B cell (primary cell): ENCODE data around the gene ICAM1. TPM values are rescaled to one million over a fixed set of nuclear protein-coding genes. Genes with fewer than 3 reads are reported as not detected.

Experiments used
- ATAC-seq: fragments of 200-7000 bp; cut with Tn5 transposase; one replicate; pipeline ENCODE4 v1.10.0; 2021; ENCODE audit warnings: low read depth, mild to moderate bottlenecking, moderate number of reproducible peaks, moderate library complexity
- CTCF ChIA-PET: fragments of 350-600 bp; sonication (Branson Sonifier 250); formaldehyde crosslinking; loops from one replicate; lab custom pipeline; 2021; ENCODE audit warnings: antibody characterized with exemption, inconsistent platforms; lab: Charles Lee
- POLR2A ChIA-PET: fragments of 350-600 bp; sonication (Branson Sonifier 250); formaldehyde crosslinking; loops from one replicate; lab custom pipeline; 2021; ENCODE audit warnings: antibody characterized with exemption; lab: Charles Lee
- DNase-seq: peaks from one replicate; pipeline ENCODE4 v3.0.0; 2013
- H2AFZ ChIP-seq: 2 replicates; pipeline ENCODE4 v1.6.1; 2012; ENCODE audit warnings: mild to moderate bottlenecking, low read depth, low read length; ENCODE audit not compliant: insufficient read depth, poor library complexity, severe bottlenecking
- H3K27ac ChIP-seq, 2 donors: 1 replicate in 1 of 2; 2 replicates in 1 of 2; pipeline ENCODE4 v1.5.1; 2012 to 2013; ENCODE audit warnings: low read length in 2 of 2, mild to moderate bottlenecking in 2 of 2, moderate library complexity in 1 of 2
- H3K27me3 ChIP-seq, 4 experiments: fragments of 200-600 bp in 1 of 4; sonication (generic) in 1 of 4; replicated peaks in 1 of 4; 1 replicate in 2 of 4; 2 replicates in 2 of 4; pipeline versions ENCODE4 v1.6.1 to v1.7.0; 2013 to 2016; ENCODE audit warnings: low read length in 3 of 4, mild to moderate bottlenecking in 2 of 4, mixed read lengths in 1 of 4, moderate library complexity in 1 of 4; ENCODE audit not compliant: insufficient read depth in 4 of 4, control insufficient read depth in 3 of 4; ENCODE audit errors: control extremely low read depth in 1 of 4
- H3K36me3 ChIP-seq, 2 experiments: replicated peaks in 1 of 2; 1 replicate in 1 of 2; 2 replicates in 1 of 2; pipeline versions ENCODE4 v1.6.1 to v1.7.1; 2013; ENCODE audit warnings: low read length in 1 of 2; ENCODE audit not compliant: insufficient read depth in 2 of 2, control insufficient read depth in 1 of 2; ENCODE audit errors: control extremely low read depth in 1 of 2, extremely low read depth in 1 of 2
- H3K4me1 ChIP-seq, 2 donors: fragments of 200-600 bp in 1 of 2; sonication (generic) in 1 of 2; 1 replicate in 1 of 2; 2 replicates in 1 of 2; pipeline versions ENCODE4 v1.5.1 to v1.6.1; 2013 to 2017; ENCODE audit warnings: low read length in 2 of 2; ENCODE audit not compliant: control insufficient read depth in 2 of 2, insufficient read depth in 2 of 2
- H3K4me2 ChIP-seq: replicated peaks from 2 replicates; pipeline ENCODE3; 2012; ENCODE audit warnings: mild to moderate bottlenecking, low read depth, low read length; ENCODE audit not compliant: poor library complexity, severe bottlenecking
- H3K4me3 ChIP-seq, 5 experiments: fragments of 200-600 bp in 1 of 5; sonication (generic) in 1 of 5; 1 replicate in 3 of 5; 2 replicates in 2 of 5; pipeline versions ENCODE4 v1.5.1 to v1.7.0; 2011 to 2016; ENCODE audit warnings: low read length in 4 of 5, mild to moderate bottlenecking in 4 of 5, low read depth in 2 of 5, control low read depth in 1 of 5, moderate library complexity in 1 of 5; ENCODE audit not compliant: insufficient read depth in 1 of 5; ENCODE audit errors: control extremely low read depth in 1 of 5, extremely low read depth in 1 of 5
- H3K79me2 ChIP-seq: fragments of 200-600 bp; sonication (generic); one replicate; pipeline ENCODE4 v1.6.0; 2016; ENCODE audit warnings: low read length; ENCODE audit not compliant: control insufficient read depth, insufficient read depth
- H3K9ac ChIP-seq: fragments of 200-600 bp; sonication (generic); 2 replicates; pipeline ENCODE4 v1.6.1; 2017; ENCODE audit warnings: mild to moderate bottlenecking, low read length, moderate library complexity
- H3K9me3 ChIP-seq, 3 donors: one replicate each; pipeline versions ENCODE4 v1.6.1 to v1.7.1; 2013; ENCODE audit warnings: low read length in 2 of 3; ENCODE audit not compliant: control insufficient read depth in 2 of 3, insufficient read depth in 1 of 3; ENCODE audit errors: control extremely low read depth in 1 of 3
- H4K20me1 ChIP-seq: 2 replicates; pipeline ENCODE4 v1.6.0; 2012; ENCODE audit warnings: mild to moderate bottlenecking, low read length; ENCODE audit not compliant: insufficient read depth, control insufficient read depth, poor library complexity, severe bottlenecking
- H3K27ac Mint-ChIP-seq: one replicate; pipeline ENCODE4 v1.8.0; 2021; ENCODE audit warnings: mixed read lengths
- H3K27me3 Mint-ChIP-seq: one replicate; pipeline ENCODE4 v1.8.0; 2021; ENCODE audit warnings: mixed read lengths
- H3K4me1 Mint-ChIP-seq: one replicate; pipeline ENCODE4 v1.8.0; 2021; ENCODE audit warnings: mixed read lengths
- H3K4me3 Mint-ChIP-seq: one replicate; pipeline ENCODE4 v1.8.0; 2021; ENCODE audit warnings: mixed read lengths
- H3K9me3 Mint-ChIP-seq: one replicate; pipeline ENCODE4 v1.8.0; 2022; ENCODE audit warnings: mixed read lengths; ENCODE audit not compliant: insufficient read depth
- EZH2 ChIP-seq: IDR thresholded peaks from 2 replicates; pipeline ENCODE4 v1.6.1; 2012; ENCODE audit warnings: borderline replicate concordance, low read depth, mild to moderate bottlenecking, moderate library complexity, low read length; ENCODE audit not compliant: insufficient read depth, poor library complexity, severe bottlenecking
- WGBS: methylation state at CpG from one replicate; pipeline ENCODE4 v1.1.5; 2013; ENCODE audit warnings: missing lambda C conversion rate; ENCODE audit not compliant: insufficient coverage; 5-methylcytosine and 5-hydroxymethylcytosine counted together
- intact Hi-C: fragments of 100-400 bp; cut with micrococcal nuclease; formaldehyde crosslinking; loops from one replicate; pipeline ENCODE4 v1.10.0; 2022
- polyA plus RNA-seq: library from polyadenylated mRNA; depleted of rRNA; stranded (reverse); fragments of >200 nt; gene quantifications from 2 replicates; pipeline ENCODE4 v1.2.3, GENCODE V29; 2012
- total RNA-seq, 2 donors: library from RNA; stranded (reverse); fragments of 120-200 nt in 1 of 2; gene quantifications; 1 replicate in 1 of 2; 2 replicates in 1 of 2; pipeline versions ENCODE4 v1.2.3 to v1.2.4, GENCODE V29; 2013 to 2022
- TF ChIP-seq, protein P1 (sequence below): fragments of 200-600 bp; IDR thresholded peaks from one replicate; pipeline ENCODE4 v1.8.0; 2022; ENCODE audit warnings: antibody characterized with exemption, mild to moderate bottlenecking

The ICAM1 gene
- total and polyA plus RNA-seq, 2 donors (not counting 1 experiment from before 2014, with no cell fraction given) = 7.3 to 11.9 TPM

DNA sequence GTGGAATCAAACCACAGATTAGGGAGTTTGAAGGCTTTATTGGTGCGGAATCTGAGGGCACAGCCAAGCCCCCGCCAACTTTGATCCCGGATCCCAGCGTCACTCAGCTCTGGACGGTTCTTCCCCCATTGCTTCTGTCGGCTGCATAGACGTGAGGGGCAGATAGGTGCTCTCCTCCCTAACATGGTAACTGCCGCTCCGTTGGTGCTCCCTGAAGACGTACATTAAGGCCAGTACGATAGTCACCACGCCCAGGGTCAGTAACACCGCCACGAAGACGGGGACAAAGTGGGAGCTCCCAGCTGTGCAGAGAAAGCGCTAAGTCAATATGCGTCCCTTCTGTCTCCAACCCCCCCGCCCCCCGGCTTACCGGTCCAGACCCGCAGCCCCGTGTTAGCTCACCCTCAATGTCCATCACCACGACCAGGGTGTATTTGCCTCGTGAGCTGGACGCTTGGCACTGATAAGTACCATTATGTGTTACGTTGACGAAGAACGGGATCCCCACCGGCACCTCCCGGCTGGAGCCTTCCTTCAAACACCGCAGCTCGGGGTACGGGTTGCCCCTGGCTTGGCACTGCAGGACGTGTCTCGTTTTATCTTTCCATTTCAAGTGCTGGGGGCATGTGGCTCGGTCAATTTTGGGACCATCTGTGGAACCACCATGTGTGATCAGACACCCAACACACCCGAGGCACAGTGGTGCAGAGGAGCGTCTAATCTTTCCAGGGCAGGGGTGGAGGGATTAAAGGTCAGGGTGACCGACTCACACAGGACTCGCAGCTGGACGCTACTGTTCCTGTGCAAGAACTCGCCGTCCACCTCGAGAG is 63.1 kb downstream of the ICAM1 start:
- CTCF ChIA-PET = interaction anchor here (0.9 to 4.3 kb wide), 4 partner anchors 46 to 64 kb away, joined by 3 to 14 read pairs (median 6); partner anchors contain the start of gene ICAM1
- peak overlapping the region; percentile 95 for H2AFZ ChIP-seq
- H3K27me3 ChIP-seq = no peaks in the 10 kb centered on the region
- H3K4me3 Mint-ChIP-seq = peak overlapping the region; percentile 97
- H3K27ac ChIP-seq = peak overlapping the region; percentile 60 to 91
- peak overlapping the region; percentile 86 for H3K4me2 ChIP-seq
- H3K9me3 Mint-ChIP-seq = no peaks in the 10 kb centered on the region
- ATAC-seq = no peak
- H3K4me1 ChIP-seq = peaks cover 20 to 32% of the 10 kb centered on the region in 2 donors
- H3K79me2 ChIP-seq = peaks cover 93% of the 10 kb centered on the region
- H3K9ac ChIP-seq = peak overlapping the region; percentile 88
- POLR2A ChIA-PET = interaction anchor here (0.6 to 2.2 kb wide), 16 partner anchors 11 to 1248 kb away, joined by 3 to 13 read pairs (median 4); partner anchors contain the start of genes ICAM1, TMED1 and TYK2
- peaks cover 0 to 41% of the 10 kb centered on the region in 2 experiments for H3K36me3 ChIP-seq
- peak overlapping the region; percentile 43 to 94 (median 83) for H3K4me3 ChIP-seq
- H3K9me3 ChIP-seq = peaks cover 0 to 15% (median 0%) of the 10 kb centered on the region in 3 donors
- peak overlapping the region; percentile 97 for H3K27ac Mint-ChIP-seq
- 71% methylated on average over 44 of the region's 44 CpGs for WGBS
- no peak for DNase-seq
- TF ChIP-seq EZH2 = no peak
- TF ChIP-seq, protein P1, sequence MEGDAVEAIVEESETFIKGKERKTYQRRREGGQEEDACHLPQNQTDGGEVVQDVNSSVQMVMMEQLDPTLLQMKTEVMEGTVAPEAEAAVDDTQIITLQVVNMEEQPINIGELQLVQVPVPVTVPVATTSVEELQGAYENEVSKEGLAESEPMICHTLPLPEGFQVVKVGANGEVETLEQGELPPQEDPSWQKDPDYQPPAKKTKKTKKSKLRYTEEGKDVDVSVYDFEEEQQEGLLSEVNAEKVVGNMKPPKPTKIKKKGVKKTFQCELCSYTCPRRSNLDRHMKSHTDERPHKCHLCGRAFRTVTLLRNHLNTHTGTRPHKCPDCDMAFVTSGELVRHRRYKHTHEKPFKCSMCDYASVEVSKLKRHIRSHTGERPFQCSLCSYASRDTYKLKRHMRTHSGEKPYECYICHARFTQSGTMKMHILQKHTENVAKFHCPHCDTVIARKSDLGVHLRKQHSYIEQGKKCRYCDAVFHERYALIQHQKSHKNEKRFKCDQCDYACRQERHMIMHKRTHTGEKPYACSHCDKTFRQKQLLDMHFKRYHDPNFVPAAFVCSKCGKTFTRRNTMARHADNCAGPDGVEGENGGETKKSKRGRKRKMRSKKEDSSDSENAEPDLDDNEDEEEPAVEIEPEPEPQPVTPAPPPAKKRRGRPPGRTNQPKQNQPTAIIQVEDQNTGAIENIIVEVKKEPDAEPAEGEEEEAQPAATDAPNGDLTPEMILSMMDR = no peak
- H3K4me1 Mint-ChIP-seq = peaks cover 29% of the 10 kb centered on the region
- intact Hi-C loops = loop anchor here (1.0 to 5.0 kb wide), 4 partner anchors 18 to 318 kb away; partner anchors contain the start of genes FDX2, ILF3 and TYK2
- H3K27me3 Mint-ChIP-seq = no peaks in the 10 kb centered on the region
- peaks cover 58% of the 10 kb centered on the region for H4K20me1 ChIP-seq
